Caco-2 (cell line): ENCODE data around the gene SLC9A8. TPM values are rescaled to one million over a fixed set of nuclear protein-coding genes. Genes with fewer than 3 reads are reported as not detected.
"Not testable (repeated sequence)": the region's sequence is repeated elsewhere in the genome, so short reads cannot be mapped to it uniquely, and the experiment has no call there.

ENCODE experiments used
- BruUV-seq: library from RNA; stranded (reverse); fragments of 400-500 nt; replicated peaks from 2 replicates; lab custom pipeline; 2021; lab: Mats Ljungman, UMichigan
- CTCF ChIA-PET: fragments of 300-600 bp; sonication (Branson Sonifier 250); formaldehyde crosslinking; loops from one replicate; lab custom pipeline; 2022; ENCODE audit warnings: antibody characterized with exemption; lab: Charles Lee
- POLR2A ChIA-PET: fragments of 300-600 bp; sonication (Branson Sonifier 250); formaldehyde crosslinking; loops from one replicate; lab custom pipeline; 2022; ENCODE audit warnings: antibody characterized with exemption; lab: Charles Lee
- DNase-seq, 2 experiments: peaks; one replicate each; pipeline versions ENCODE4 v3.0.0 to v3.0.0-alpha.2; 2020 to 2022
- H3K27me3 ChIP-seq: replicated peaks from 2 replicates; pipeline ENCODE4 v1.6.0; 2011; ENCODE audit warnings: low read length; ENCODE audit not compliant: control insufficient read depth, insufficient read depth
- H3K36me3 ChIP-seq: 2 replicates; pipeline ENCODE4 v1.5.1; 2011; ENCODE audit warnings: low read length; ENCODE audit not compliant: control insufficient read depth, insufficient read depth
- H3K4me1 ChIP-seq: fragments of 250-450 bp; sonication (Bioruptor Pico); 2 replicates; pipeline ENCODE4 v1.5.1; 2020; ENCODE audit warnings: mild to moderate bottlenecking
- H3K4me3 ChIP-seq: 2 replicates; pipeline ENCODE4 v1.5.1; 2011; ENCODE audit warnings: low read depth, mild to moderate bottlenecking, control low read depth, low read length
- H3K9me3 ChIP-seq: fragments of 250-450 bp; sonication (Bioruptor Pico); 2 replicates; pipeline ENCODE4 v1.5.1; 2020; ENCODE audit warnings: mild to moderate bottlenecking, moderate library complexity
- H3K27ac Mint-ChIP-seq: one replicate; pipeline ENCODE4 v1.8.0; 2022; ENCODE audit warnings: mixed read lengths; ENCODE audit not compliant: unreplicated experiment
- H3K27me3 Mint-ChIP-seq: one replicate; pipeline ENCODE4 v1.8.0; 2022; ENCODE audit warnings: mixed read lengths; ENCODE audit not compliant: insufficient read depth, unreplicated experiment
- H3K36me3 Mint-ChIP-seq: one replicate; pipeline ENCODE4 v1.8.0; 2022; ENCODE audit warnings: mild to moderate bottlenecking, mixed read lengths; ENCODE audit not compliant: insufficient read depth, unreplicated experiment
- H3K4me1 Mint-ChIP-seq: one replicate; pipeline ENCODE4 v1.8.0; 2022; ENCODE audit warnings: low read depth, mixed read lengths; ENCODE audit not compliant: unreplicated experiment
- H3K4me3 Mint-ChIP-seq: one replicate; pipeline ENCODE4 v1.8.0; 2022; ENCODE audit warnings: mild to moderate bottlenecking, moderate library complexity, mixed read lengths; ENCODE audit not compliant: unreplicated experiment
- H3K9me3 Mint-ChIP-seq: one replicate; pipeline ENCODE4 v1.8.0; 2022; ENCODE audit warnings: mixed read lengths; ENCODE audit not compliant: unreplicated experiment
- intact Hi-C: fragments of 100-400 bp; cut with micrococcal nuclease; formaldehyde crosslinking; loops from one replicate; pipeline ENCODE4 v1.10.0; 2022; ENCODE audit not compliant: unreplicated experiment
- total RNA-seq: library from RNA; stranded (reverse); gene quantifications from 2 replicates; pipeline ENCODE4 v1.2.3, GENCODE V29; 2022
- TF ChIP-seq, protein P1 (sequence below), 2 experiments: fragments of 200-600 bp in 1 of 2; IDR thresholded peaks; 1 replicate in 1 of 2; 2 replicates in 1 of 2; pipeline versions ENCODE4 v1.5.1 to v1.8.0; 2011 to 2022; ENCODE audit warnings: antibody characterized with exemption in 1 of 2, control low read depth in 1 of 2, inconsistent platforms in 1 of 2, low read depth in 1 of 2, low read length in 1 of 2, mild to moderate bottlenecking in 1 of 2, moderate library complexity in 1 of 2; ENCODE audit not compliant: insufficient read depth in 1 of 2, severe bottlenecking in 1 of 2, unreplicated experiment in 1 of 2

The SLC9A8 gene
- total RNA-seq, 1 experiment from 2014 or later, result 21.4 TPM

DNA sequence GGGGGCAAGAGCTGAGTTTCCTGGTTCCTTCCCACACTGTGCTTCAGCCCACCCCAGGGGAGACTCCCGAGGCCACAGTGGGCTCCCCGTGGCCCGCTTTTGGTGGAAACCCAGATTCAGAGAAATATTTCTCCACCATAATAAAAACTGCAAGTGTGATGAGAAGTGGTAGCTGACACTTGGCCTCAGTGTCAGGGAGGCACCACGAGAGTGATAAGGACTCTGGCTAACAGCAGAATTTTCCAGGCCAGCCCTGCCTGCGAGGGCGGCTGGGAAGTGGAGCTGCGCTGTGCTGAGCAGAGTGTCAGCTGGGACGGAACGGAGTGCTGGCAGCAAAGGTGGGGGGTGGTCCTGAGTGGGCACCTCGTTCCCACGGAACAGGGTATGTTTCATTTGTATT lies 80.2 kb downstream of the SLC9A8 start:
- TF ChIP-seq, protein P1, sequence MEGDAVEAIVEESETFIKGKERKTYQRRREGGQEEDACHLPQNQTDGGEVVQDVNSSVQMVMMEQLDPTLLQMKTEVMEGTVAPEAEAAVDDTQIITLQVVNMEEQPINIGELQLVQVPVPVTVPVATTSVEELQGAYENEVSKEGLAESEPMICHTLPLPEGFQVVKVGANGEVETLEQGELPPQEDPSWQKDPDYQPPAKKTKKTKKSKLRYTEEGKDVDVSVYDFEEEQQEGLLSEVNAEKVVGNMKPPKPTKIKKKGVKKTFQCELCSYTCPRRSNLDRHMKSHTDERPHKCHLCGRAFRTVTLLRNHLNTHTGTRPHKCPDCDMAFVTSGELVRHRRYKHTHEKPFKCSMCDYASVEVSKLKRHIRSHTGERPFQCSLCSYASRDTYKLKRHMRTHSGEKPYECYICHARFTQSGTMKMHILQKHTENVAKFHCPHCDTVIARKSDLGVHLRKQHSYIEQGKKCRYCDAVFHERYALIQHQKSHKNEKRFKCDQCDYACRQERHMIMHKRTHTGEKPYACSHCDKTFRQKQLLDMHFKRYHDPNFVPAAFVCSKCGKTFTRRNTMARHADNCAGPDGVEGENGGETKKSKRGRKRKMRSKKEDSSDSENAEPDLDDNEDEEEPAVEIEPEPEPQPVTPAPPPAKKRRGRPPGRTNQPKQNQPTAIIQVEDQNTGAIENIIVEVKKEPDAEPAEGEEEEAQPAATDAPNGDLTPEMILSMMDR (IDR thresholded peaks at IDR 0.05; ENCODE audit: insufficient read depth in 1 of 2, low read depth in 1 of 2, low read length in 1 of 2, severe bottlenecking in 1 of 2, unreplicated experiment in 1 of 2), result no peak
- Mint-ChIP-seq H3K36me3 (peaks cover 20% of the 10 kb centered on the region), H3K4me3 (no peak overlapping the region), H3K4me1 (peaks cover 15% of the 10 kb centered on the region), H3K27me3 (no peaks in the 10 kb centered on the region), H3K9me3 (no peaks in the 10 kb centered on the region), H3K27ac (peak overlapping the region; percentile 60)
- Histone ChIP-seq H3K9me3 (no peaks in the 10 kb centered on the region), H3K27me3 (no peaks in the 10 kb centered on the region), H3K4me3 (no peak overlapping the region), H3K4me1 (no peaks in the 10 kb centered on the region), H3K36me3 (no peaks in the 10 kb centered on the region; the same call in 1 of the 2 replicates)
- ChIA-PET CTCF (interaction anchor here (0.6 to 1.9 kb wide), 2 partner anchors 50 to 284 kb away, joined by 7 read pairs; no protein-coding TSS in a partner anchor), POLR2A (interaction anchor here (1.6 kb wide), 1 partner anchor 23 kb away, joined by 7 read pairs; the partner anchor contains the start of gene SPATA2)
- intact Hi-C loops, result no loop called here
- no TSS peak for BruUV-seq
- no peak for DNase-seq

DNA sequence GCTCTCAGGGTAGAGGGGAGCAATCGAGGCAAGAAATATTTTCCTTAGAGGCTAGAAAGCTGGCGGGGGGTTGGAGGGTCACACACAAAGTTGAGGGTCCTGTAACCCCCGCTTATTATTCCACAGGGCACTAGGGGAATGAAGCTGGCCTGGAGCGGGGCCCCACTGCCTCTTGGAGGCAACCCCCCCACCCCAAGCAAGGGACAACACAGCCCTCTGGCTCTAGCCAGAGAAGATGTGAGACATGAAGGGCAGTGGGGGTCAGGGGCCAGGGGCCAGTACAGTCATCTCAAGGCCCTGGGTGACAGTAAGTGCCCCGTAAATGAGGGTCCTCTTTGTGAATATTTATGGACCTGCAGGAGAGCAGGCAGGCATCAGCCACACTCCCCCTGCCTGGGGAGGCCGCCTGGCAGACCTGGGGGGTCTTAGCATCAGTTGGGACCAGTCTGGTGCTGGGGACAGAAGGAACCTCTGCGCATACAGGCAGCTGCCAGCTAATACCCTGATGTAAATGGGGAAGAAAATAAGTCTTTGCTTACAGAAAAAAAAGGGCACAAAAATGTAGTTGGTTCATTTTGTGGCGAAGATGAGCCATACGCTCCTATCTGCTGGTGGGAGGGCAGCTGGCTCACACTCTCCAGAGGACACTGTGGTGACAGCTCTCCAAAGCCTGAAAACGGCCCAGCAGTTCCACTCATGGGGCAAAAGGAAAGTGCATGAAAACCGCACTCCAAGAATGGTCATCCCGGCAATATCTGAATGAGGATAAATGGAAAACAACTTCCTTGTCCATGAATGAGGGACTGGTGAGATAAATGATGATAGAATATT lies 80.8 kb downstream of the SLC9A8 start:
- H3K9me3 Mint-ChIP-seq, result no peaks in the 10 kb centered on the region
- H3K36me3 ChIP-seq, result no peaks in the 10 kb centered on the region; the same call in 1 of the 2 replicates
- H3K27me3 Mint-ChIP-seq, result no peaks in the 10 kb centered on the region
- ChIA-PET POLR2A (interaction anchor here (0.7 to 1.6 kb wide), 2 partner anchors 21 to 23 kb away, joined by 3 to 7 read pairs; partner anchors contain the start of gene SPATA2), CTCF (interaction anchor here (0.6 to 1.9 kb wide), 3 partner anchors 50 to 352 kb away, joined by 5 to 7 read pairs (median 7); no protein-coding TSS in a partner anchor)
- no peaks in the 10 kb centered on the region for H3K27me3 ChIP-seq
- intact Hi-C loops, result no loop called here
- no peaks in the 10 kb centered on the region for H3K9me3 ChIP-seq
- H3K4me3 Mint-ChIP-seq, result no peak overlapping the region
- H3K27ac Mint-ChIP-seq, result peak overlapping the region; percentile 60
- H3K4me1 ChIP-seq, result no peaks in the 10 kb centered on the region
- H3K36me3 Mint-ChIP-seq, result peaks cover 14% of the 10 kb centered on the region
- TF ChIP-seq, protein P1 (IDR thresholded peaks at IDR 0.05; ENCODE audit: insufficient read depth in 1 of 2, low read depth in 1 of 2, low read length in 1 of 2, severe bottlenecking in 1 of 2, unreplicated experiment in 1 of 2), result no peak
- no TSS peak for BruUV-seq
- no peak overlapping the region for H3K4me3 ChIP-seq
- H3K4me1 Mint-ChIP-seq, result peaks cover 11% of the 10 kb centered on the region
- no peak for DNase-seq

DNA sequence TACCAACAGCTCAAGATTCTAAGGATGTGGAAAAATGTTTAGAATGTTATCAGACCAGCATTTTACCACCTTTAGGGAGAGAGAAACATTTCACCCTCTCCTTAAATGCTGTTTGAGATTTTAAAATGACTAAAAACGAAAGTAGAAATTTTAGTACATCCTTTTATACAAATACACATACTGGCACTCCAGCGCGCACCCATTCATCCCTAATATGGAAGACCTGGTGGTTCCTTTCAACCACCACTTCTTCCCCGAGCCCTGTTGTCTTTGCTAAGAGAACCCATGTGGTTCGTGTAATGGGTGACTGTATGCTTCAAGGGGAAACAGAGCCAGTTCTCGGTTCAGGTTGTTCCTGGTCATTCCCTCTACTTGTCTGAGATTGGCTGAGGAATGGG lies 81.4 kb downstream of the SLC9A8 start:
- H3K27ac Mint-ChIP-seq, result no peak overlapping the region
- ChIA-PET POLR2A (interaction anchor here (0.7 kb wide), 1 partner anchor 20 kb away, joined by 3 read pairs; no protein-coding TSS in a partner anchor), CTCF (interaction anchor here (1.2 to 1.9 kb wide), 2 partner anchors 285 to 352 kb away, joined by 5 to 7 read pairs; no protein-coding TSS in a partner anchor)
- H3K9me3 ChIP-seq, result no peaks in the 10 kb centered on the region
- H3K4me3 Mint-ChIP-seq, result no peak overlapping the region
- intact Hi-C loops, result no loop called here
- H3K27me3 ChIP-seq, result no peaks in the 10 kb centered on the region
- H3K4me1 Mint-ChIP-seq, result peaks cover 5% of the 10 kb centered on the region
- no peak for DNase-seq
- no TSS peak for BruUV-seq
- TF ChIP-seq, protein P1 (IDR thresholded peaks at IDR 0.05; ENCODE audit: insufficient read depth in 1 of 2, low read depth in 1 of 2, low read length in 1 of 2, severe bottlenecking in 1 of 2, unreplicated experiment in 1 of 2), result no peak
- H3K36me3 Mint-ChIP-seq, result peaks cover 8% of the 10 kb centered on the region
- H3K27me3 Mint-ChIP-seq, result no peaks in the 10 kb centered on the region
- no peaks in the 10 kb centered on the region for H3K4me1 ChIP-seq
- H3K4me3 ChIP-seq, result no peak overlapping the region
- no peaks in the 10 kb centered on the region; the same call in 1 of the 2 replicates for H3K36me3 ChIP-seq
- H3K9me3 Mint-ChIP-seq, result no peaks in the 10 kb centered on the region

DNA sequence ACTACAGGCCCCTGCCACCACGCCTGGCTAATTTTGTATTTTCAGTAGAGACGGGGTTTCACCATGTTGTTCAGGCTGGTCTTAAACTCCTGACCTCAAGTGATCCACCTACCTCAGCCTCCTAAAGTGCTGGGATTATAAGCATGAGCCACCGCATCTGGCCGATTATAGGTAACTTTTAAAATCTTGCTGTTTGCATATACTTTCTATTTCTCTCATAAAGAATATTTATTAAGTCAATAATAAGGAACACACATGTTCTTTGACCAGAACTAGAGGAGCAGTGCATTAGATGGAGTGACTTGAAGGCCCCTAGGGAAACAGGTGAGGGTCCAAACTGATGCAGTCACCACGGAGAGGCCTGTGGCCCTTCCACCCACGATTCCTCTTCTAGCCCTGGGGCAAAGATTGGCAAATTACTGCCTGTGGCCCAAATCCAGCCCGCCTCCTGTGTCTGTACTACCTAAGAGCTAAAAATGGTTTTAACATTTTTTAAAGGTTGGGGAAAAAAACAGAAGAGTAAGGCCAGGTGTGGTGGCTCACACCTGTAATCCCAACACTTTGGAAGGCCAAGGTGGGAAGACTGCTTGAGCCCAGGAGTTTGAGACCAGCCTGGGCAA lies 83.0 kb downstream of the SLC9A8 start:
- H3K4me1 Mint-ChIP-seq, H3K9me3 ChIP-seq, CTCF ChIA-PET, DNase-seq, H3K4me3 ChIP-seq, H3K36me3 ChIP-seq, H3K4me1 ChIP-seq, POLR2A ChIA-PET, intact Hi-C loops, H3K4me3 Mint-ChIP-seq, H3K27me3 Mint-ChIP-seq, H3K27me3 ChIP-seq, H3K27ac Mint-ChIP-seq, BruUV-seq, H3K9me3 Mint-ChIP-seq, H3K36me3 Mint-ChIP-seq: not testable (repeated sequence)
